Osteocyte (in vitro differentiated cells): Measurements from ENCODE around the gene NDUFAF2. TPM values are rescaled to one million over a fixed set of nuclear protein-coding genes. Genes with fewer than 3 reads are reported as not detected.

Experiments
- DNase-seq: peaks from one replicate; pipeline ENCODE4 v3.0.0; 2021; ENCODE audit warnings: mixed read lengths; ENCODE audit not compliant: unreplicated experiment; ENCODE audit errors: extremely low spot score
- H3K27ac Mint-ChIP-seq: one replicate; pipeline ENCODE4 v1.8.0; 2021; ENCODE audit warnings: mild to moderate bottlenecking, mixed read lengths; ENCODE audit not compliant: unreplicated experiment
- H3K27me3 Mint-ChIP-seq: one replicate; pipeline ENCODE4 v1.8.0; 2021; ENCODE audit warnings: mixed read lengths; ENCODE audit not compliant: unreplicated experiment
- H3K36me3 Mint-ChIP-seq: one replicate; pipeline ENCODE4 v1.8.0; 2021; ENCODE audit warnings: mixed read lengths; ENCODE audit not compliant: unreplicated experiment
- H3K4me1 Mint-ChIP-seq: one replicate; pipeline ENCODE4 v1.8.0; 2021; ENCODE audit warnings: mixed read lengths; ENCODE audit not compliant: unreplicated experiment
- H3K4me3 Mint-ChIP-seq: one replicate; pipeline ENCODE4 v1.8.0; 2021; ENCODE audit warnings: mild to moderate bottlenecking, moderate library complexity, mixed read lengths; ENCODE audit not compliant: unreplicated experiment
- H3K9me3 Mint-ChIP-seq: one replicate; pipeline ENCODE4 v1.8.0; 2021; ENCODE audit warnings: mixed read lengths; ENCODE audit not compliant: unreplicated experiment
- CTCF ChIP-seq: fragments of 200-600 bp; sonication (generic); IDR thresholded peaks from 2 replicates; pipeline ENCODE4 v1.5.0; 2021; ENCODE audit warnings: antibody characterized with exemption, mild to moderate bottlenecking, moderate library complexity
- total RNA-seq: library from RNA; stranded (reverse); gene quantifications from 2 replicates; pipeline ENCODE4 v1.2.1, GENCODE V29; 2021

NDUFAF2 gene
- total RNA-seq, 1 donor from 2014 or later: 23.4 TPM

- TF ChIP-seq CTCF: no peak
- H3K4me1 Mint-ChIP-seq: peaks cover 17% of the 10 kb centered on the region
- no peak overlapping the region for H3K27ac Mint-ChIP-seq
- H3K9me3 Mint-ChIP-seq: no peaks in the 10 kb centered on the region
- H3K4me3 Mint-ChIP-seq: no peak overlapping the region
- H3K27me3 Mint-ChIP-seq: no peaks in the 10 kb centered on the region
- DNase-seq: no peak
- peaks cover 4% of the 10 kb centered on the region for H3K36me3 Mint-ChIP-seq
Measured at GRCh38 chr5:61019642-61020041, 74.6 kb downstream of the NDUFAF2 start.

GRCh38 chr5:61020415-61020814 lies 75.4 kb downstream of the NDUFAF2 start:
- H3K4me3 Mint-ChIP-seq: no peak overlapping the region
- no peak for TF ChIP-seq CTCF
- H3K9me3 Mint-ChIP-seq: no peaks in the 10 kb centered on the region
- DNase-seq: no peak
- H3K27me3 Mint-ChIP-seq: no peaks in the 10 kb centered on the region
- H3K27ac Mint-ChIP-seq: no peak overlapping the region
- H3K36me3 Mint-ChIP-seq: peaks cover 4% of the 10 kb centered on the region
- H3K4me1 Mint-ChIP-seq: peaks cover 17% of the 10 kb centered on the region

- H3K9me3 Mint-ChIP-seq: no peaks in the 10 kb centered on the region
- H3K27me3 Mint-ChIP-seq: no peaks in the 10 kb centered on the region
- H3K4me3 Mint-ChIP-seq: no peak overlapping the region
- DNase-seq: no peak
- peak overlapping the region; percentile 71 for H3K27ac Mint-ChIP-seq
- peaks cover 17% of the 10 kb centered on the region for H3K4me1 Mint-ChIP-seq
- no peak for TF ChIP-seq CTCF
- H3K36me3 Mint-ChIP-seq: peaks cover 4% of the 10 kb centered on the region
Measured at GRCh38 chr5:61023131-61023530, 78.1 kb downstream of the NDUFAF2 start.

DNA sequence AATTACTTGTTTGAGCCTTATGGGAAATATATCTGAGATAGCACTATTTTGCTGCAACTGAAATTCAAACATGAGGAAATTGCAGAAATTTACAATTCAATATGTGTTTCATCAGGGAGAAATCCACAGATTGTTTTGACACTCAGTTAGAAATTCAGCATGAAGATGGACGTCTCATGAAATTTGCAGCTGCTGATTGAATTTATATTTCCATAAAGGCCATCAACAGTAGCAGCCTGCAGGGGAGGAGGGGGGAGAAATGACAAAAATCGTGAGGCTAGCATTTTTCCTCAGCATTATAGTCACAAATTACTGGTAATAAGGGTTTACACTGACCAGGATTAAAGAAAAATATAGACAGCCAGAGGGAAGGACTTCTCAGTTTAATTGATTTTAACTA lies 81.0 kb downstream of the NDUFAF2 start:
- H3K4me3 Mint-ChIP-seq: no peak overlapping the region

GRCh38 chr5:61028382-61028781 lies 83.4 kb downstream of the NDUFAF2 start:
- no peak overlapping the region for H3K27ac Mint-ChIP-seq
- peaks cover 5% of the 10 kb centered on the region for H3K9me3 Mint-ChIP-seq
- H3K4me3 Mint-ChIP-seq: no peak overlapping the region
- no peak for DNase-seq
- peaks cover 15% of the 10 kb centered on the region for H3K4me1 Mint-ChIP-seq
- H3K36me3 Mint-ChIP-seq: peaks cover 5% of the 10 kb centered on the region
- TF ChIP-seq CTCF: no peak
- H3K27me3 Mint-ChIP-seq: no peaks in the 10 kb centered on the region

More for the DNA sequence above, 81.0 kb downstream of the NDUFAF2 start:
- Mint-ChIP-seq H3K27me3 (no peaks in the 10 kb centered on the region), H3K4me1 (peaks cover 24% of the 10 kb centered on the region), H3K9me3 (no peaks in the 10 kb centered on the region), H3K36me3 (peaks cover 4% of the 10 kb centered on the region), H3K27ac (no peak overlapping the region)
- no peak for DNase-seq
- TF ChIP-seq CTCF: no peak
